NCI-H460 (cell line): ENCODE data around the gene CARD8. TPM values are rescaled to one million over a fixed set of nuclear protein-coding genes. Genes with fewer than 3 reads are reported as not detected.
"Not testable (repeated sequence)": the region's sequence is repeated elsewhere in the genome, so short reads cannot be mapped to it uniquely, and the experiment has no call there.

Experiments used
- DNase-seq: peaks from one replicate; pipeline ENCODE4 v3.0.0-alpha.2; 2016; ENCODE audit warnings: low read depth; ENCODE audit errors: extremely low read depth
- total RNA-seq: library from RNA; depleted of rRNA; stranded (reverse); fragments of >200 nt; shearing (Covaris generic); gene quantifications from 2 replicates; pipeline ENCODE4 v1.2.3, GENCODE V29; 2014

CARD8 gene
- total RNA-seq, 1 experiment from 2014 or later = 25.6 TPM

DNA sequence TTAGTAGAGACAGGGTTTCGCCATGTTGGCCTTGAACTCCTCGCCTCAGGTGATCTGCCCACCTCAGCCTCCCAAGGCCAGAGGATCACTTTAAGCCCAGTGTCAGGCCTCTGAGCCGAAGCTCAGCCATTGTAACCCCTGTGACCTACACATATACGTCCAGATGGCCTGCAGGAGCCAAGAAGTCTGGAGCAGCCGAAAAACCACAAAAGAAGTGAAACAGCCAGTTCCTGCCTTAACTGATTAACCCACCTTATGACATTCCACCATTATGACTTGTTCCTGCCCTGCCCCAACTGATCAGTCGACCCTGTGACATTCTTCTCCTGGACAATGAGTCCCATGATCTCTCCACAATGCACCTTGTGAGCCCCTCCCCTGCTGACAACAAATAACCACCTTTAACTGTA lies 13.9 kb upstream of the CARD8 start:
- not testable (repeated sequence) for DNase-seq

DNA sequence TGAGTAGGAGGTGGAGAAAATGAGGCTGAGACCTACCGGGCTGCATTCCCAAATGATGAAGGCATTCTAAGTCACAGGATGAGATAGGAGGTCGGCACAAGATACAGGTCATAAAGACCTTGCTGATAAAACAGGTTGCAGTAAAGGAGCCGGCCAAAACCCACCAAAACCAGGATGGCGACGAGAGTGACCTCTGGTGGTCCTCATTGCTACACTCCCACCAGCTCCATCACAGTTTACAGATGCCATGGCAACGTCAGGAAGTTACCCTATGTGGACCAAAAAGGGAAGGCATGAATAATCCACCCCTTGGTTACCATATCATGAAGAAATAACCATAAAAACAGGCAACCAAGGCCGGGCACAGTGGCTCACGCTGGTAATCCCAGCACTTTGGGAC lies 9.6 kb upstream of the CARD8 start:
- not testable (repeated sequence) for DNase-seq

DNA sequence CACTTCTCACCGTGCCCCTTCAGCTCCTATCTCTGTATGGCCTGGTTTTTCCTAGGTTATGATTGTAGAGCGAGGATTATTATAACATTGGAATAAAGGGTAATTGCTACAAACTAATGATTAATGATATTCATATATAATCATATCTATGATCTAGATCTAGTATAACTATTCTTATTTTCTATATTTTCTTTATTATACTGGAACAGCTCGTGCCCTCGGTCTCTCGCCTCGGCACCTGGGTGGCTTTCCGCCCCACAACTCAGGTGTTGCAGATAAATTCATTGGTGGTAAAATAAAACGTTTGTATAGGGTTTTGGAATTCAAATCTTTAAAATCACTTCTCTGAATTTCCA lies 4.6 kb upstream of the CARD8 start:
- DNase-seq = not testable (repeated sequence)

DNA sequence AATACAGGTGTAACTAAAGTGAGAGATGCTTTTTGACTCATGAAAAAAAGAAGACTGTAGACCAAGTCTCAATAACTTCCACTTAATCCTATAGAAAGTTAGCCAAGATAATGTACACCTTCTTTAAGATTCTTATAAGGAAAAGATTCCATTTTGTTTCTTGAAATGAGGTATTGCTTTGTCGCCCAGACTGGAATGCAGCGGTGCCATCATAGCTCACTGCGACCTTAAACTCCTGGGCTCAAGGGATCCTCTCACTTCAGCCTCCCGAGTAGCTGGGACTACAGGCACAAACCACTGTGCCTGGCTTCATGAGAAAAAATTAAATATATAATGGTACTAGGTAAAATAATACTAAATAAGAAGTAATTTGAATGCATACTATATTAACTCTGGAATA lies 3.3 kb upstream of the CARD8 start:
- DNase-seq = not testable (repeated sequence)

DNA sequence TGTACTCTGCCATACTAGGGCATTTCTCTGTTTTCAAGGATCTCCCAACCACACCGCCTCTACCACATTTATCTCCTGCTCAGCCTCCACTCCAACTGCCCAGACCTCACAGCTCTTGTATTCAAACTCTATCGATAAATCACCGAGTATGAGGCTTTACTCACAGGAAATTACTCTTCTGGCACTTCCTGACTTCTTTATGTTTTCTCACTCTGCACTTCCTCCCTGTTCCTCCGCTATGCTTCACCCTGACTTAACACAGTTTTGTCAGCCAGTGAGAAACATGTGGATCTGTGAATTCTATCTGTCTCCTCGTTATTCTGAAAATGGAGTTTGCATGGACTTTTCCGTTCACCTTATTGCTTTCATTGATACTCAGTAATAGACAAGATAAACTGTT lies 2.6 kb upstream of the CARD8 start:
- DNase-seq = no peak

DNA sequence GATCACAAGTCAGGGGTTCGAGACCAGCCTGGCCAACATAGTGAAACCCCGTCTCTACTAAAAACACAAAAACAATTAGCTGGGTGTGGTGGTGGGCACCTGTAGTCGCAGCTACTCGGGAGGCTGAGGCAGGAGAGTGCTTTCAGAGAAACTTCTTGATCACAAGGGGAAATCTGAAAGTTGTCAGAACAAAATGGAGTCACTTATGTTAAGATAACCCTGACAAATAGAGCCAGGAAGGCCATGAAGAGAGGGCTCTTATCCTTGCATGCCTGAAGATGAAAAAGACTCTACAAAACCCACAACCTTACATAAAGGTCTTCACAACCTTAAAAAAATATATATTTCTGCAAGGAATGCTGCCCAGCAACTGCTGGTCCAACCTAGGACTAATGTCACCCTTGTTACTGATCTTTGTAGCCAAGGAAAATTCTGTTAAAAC lies 1.2 kb downstream of the CARD8 start:
- no peak for DNase-seq

DNA sequence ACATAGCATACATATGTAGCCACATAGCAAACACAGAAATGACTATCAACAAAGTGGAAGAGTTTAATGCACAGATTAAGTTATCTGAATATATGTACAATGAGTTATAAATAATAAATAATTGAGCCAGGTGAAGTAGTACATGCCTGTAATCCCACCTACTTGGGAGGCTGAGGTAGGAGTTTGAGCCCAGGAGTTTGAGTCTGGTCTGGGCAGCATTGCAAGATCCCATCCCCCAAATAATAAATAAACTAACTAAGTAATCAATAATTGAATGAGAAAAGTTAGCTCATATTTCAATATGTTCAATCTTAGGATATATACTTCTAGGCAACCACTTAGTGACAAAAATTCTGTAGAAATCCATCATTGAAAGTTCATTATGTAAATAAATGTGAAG lies 1.7 kb downstream of the CARD8 start:
- no peak for DNase-seq

DNA sequence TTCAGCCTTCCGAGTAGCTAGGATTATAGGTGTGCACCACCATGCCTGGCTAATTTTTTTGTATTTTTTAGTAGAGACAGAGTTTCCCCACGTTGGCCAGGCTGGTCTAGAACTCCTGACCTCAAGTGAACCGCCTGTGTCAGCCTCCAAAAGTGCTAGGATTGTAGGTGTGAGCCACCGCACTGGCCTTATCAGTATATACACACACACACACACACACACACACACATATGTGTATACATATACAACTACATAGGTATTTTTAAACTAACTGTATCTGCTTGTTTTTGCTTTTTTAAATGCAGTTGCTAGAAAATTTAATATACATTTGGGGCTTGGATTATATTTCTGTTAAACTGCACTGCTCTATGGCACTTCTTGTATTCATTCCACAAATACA lies 3.1 kb downstream of the CARD8 start:
- DNase-seq = no peak

DNA sequence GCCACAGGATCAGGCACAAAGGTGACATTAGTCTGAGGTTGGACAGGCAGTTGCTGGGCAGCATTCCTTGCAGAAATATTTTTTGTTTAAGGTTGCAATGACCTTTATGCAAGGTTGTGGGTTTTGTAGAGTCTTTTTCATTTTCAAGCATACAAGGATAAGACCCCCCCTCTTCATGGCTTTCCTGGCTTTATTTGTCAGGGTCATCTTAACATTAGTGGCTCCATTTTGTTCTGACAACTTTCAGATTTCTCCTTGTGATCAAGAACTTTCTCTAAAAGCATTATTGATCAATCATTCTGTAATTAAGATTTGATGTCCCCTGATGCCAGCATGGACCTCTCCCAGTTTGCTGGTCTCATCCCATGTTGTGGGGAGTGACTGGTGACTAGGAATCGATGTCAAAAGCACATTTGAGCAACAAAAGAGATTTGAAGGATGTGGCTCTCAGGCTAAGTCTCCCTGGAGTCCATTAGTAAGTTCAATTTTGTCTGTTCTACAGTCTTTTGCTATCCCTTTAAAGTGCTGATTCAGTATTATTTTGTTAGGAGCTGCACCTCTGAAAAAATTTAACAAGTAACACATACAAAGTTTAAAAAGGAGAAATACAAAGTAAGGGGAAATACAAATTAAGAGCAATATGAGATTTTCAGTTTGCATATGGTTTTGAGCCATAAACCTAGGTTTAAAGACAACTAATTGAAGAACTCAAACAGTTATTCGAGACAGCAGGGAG lies 5.3 kb downstream of the CARD8 start:
- no peak for DNase-seq

DNA sequence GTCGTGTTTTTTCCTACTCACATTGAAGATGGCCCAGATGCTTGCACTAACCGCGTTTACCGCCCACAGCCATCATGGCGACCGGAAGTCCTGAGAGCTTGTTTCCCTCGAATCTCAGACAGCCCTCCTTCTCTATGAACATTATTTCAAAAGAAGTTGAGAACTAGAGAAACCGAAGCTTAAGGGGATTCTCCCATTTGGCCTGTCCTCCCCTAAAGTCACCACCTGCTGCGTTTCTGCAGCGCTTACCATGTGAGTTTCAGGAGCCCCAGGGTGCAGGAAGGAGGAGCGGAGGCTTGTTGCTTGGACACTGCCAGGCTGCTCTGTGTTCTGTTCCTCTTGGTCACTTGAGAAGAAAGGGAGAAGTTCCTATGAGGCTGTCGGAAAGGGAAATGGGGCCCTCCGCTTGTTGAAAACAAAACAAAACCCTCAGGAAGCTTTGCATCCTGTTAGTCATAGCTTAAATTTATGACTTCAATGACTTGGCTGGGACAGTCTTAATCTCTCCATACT lies 6.2 kb downstream of the CARD8 start:
- no peak for DNase-seq

DNA sequence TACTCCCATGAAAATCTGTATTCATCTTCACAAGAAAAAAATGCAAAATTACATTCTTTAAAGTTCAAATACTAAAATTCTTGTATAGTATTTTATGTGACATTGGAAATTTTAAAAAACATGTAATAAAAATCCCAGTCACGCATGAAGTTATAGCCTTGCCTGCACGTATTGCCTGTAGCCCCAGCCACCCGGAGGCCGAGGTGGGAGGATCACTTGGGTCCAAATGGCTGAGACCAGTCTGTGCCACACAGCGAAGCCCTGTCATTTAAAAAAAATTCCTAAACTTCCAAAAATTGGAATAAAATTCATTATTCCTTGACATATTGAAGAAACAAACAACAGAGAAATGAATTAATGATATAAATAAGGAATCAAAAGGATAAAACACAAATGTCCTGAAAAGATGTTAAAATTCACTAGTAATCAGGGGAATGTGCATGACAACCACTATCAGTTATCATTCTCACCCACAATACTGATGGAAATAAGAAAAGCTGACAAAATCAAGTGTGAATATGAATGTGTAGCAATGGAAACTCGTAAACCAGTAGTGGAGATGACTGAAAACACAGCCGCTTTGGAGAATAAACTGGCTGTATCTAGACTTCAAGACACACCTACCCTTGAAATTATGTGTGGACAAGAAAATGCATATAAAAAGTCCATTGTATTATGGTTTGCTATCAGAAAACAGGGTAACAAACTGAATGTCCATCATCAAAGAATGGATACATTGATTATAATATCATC lies 7.5 kb downstream of the CARD8 start:
- no peak for DNase-seq

DNA sequence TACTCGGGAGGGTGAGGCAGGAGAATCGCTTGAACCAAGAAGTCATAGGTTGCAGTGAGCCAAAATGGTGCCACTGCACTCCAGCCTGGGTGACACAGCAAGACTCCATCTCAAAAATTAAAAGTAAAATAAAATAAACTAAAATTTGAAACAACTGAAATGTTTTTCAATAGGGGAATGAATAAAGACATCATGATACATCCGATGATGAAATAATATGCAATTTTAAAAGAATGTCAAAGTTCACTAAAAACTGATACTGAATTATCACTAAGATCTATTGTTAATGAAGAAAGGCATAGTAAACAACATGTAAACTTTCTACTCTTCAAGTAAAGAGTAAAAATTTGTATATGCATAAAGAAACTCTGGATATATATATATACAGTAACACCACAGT lies 8.5 kb downstream of the CARD8 start:
- no peak for DNase-seq

DNA sequence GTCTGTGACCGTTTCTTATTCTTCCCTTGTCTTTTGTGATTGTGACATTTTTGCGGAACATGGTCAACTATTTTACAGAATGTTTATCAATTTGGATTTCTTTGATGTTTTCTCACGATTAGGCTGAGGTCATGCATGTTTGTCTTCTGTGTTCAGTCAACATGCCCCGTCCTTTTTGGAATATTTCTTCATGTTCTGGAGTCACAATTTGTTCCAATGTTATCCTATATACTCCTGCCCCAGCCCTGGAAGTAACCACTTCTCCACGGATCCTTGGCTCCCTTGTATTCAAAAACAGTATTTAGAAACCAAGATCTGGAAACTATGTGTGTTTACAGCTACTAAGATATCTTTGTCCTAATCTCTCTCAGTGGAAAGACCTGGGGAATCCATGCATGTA lies 9.6 kb downstream of the CARD8 start:
- no peak for DNase-seq

DNA sequence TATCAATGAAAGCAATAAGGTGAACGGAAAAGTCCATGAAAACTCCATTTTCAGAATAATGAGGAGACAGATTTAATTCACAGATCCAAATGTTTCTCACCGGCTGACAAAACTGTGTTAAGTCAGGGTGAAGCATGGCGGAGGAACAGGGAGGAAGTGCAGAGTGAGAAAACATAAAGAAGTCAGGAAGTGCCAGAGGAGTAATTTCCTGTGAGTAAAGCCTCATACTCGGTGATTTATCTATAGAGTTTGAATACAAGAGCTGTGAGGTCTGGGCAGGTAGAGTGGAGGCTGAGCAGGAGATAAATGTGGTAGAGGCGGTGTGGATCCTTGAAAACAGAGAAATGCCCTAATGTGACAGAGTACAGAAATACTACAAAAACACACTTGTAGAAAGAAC lies 11.4 kb downstream of the CARD8 start:
- no peak for DNase-seq

DNA sequence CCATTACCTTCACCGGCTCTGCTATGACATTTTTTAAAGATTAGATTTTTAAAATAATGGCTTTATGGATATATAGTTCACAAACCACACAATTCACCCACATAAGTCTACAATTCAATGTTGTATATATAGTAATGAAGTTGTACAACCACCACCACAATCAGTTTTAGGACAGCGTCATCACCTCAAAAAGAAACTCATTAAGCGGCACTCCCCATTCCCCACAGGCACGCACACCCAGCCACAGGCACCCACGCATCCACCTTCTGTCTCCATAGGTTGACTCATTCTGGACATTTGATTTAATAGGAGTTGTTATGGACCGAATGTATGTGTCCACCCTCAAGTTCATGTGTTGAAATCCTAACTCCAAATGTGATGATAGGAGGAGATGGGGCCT lies 13.9 kb downstream of the CARD8 start:
- not testable (repeated sequence) for DNase-seq

DNA sequence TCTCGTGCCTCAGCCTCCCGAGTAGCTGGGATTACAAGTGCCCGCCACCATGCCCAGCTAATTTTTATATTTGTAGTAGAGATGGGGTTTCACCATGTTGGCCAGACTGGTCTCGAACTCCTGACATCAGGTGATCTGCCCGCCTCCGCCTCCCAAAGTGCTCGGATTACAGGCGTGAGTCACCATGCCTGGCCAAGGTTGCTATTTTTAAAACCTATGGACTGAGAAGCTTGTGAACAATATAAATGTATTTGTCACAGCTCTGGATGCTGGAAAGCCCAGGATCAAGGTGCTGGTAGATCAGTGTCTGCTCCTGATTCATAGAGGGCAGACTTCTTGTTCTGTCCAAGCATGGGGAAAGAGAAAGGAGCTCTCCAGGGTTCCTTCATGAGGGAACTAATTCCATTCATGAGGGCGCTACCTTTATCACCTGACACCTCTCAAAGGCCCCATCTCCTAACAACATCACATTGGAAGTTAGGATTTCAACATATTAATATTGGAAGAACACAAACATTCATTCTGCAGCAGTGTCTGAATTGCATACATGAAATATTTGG lies 16.1 kb downstream of the CARD8 start:
- DNase-seq = no peak

DNA sequence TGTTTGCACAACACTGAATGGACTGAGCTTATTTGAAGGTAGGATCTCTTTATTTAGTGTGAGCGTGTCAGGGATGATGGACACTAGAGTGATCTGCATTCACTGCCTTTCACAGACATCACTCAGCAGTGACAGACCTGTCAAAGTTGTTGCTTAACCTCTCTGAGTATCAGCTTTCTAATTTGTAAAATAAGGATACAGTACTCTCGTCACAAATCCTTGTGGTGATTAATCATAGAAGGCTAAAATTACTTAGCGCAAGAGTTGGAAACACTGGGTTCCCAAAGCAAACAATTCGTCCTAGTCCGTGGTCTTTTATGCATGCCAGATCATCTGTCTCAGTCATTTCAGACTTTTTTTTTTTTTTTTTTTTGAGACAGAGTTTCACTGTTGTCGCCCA lies 16.6 kb downstream of the CARD8 start:
- no peak for DNase-seq

DNA sequence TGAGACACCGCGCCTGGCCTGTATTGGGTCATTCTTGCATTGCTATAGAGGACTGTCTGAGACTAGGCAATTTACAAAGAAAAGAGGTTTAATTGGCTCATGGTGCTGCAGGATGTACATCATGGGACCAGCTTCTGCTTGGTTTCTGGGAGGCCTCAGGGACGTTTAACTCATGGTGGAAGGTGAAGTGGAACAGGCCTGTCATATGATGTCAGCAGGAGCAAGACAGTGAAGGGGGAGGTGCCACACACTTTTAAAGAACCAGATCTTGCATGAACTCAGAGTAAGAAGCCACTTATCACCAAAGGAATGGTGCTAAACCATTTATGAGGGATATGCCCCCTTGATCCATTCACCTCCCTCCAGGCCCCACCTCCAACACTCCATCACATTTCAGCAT lies 18.7 kb downstream of the CARD8 start:
- no peak for DNase-seq

DNA sequence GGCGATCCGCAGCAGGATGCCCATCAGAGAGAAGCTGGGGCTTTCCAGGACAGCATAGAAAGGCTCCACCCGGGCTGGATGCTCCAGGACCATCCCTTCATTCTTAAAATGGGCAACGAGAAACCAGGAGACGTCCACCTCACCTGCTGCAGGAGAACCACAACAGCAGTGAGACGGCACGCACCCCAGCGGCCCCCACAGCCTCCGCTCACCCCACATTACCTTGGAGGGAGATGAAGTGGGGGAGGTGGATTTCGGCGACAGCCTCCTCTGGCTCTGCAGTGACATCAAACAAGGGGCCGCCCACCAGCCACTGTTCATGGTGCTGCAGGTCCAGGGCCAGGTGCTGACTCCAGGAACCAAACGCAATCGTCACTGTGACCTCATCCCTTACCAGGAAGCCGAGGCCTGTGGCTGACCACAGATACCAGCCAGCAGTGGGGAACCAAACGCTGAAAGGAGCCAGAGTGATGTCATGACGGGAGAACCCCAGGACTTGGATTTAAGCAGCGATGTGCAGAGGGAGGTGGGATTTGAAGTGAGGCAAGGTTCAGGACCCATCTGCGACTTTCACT lies 25.1 kb downstream of the CARD8 start:
- no peak for DNase-seq

DNA sequence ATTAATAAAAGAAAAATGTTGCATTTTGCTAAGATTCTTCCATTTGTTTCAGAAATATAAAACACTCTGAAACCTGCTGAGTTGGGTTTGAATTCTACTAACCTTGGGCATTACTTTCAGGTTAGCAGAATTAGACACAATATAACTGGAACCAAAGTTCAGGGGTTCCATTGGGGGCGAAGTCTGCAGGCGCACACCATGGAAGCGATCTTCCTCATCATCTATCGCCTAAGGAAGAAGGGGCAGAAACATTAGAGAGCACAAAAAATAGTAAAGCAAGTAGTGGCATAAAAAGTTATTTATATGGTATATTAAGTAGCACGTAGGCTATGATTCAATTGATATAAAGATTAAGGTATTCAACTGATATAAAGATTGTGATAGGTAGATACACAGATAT lies 34.1 kb downstream of the CARD8 start:
- no peak for DNase-seq

DNA sequence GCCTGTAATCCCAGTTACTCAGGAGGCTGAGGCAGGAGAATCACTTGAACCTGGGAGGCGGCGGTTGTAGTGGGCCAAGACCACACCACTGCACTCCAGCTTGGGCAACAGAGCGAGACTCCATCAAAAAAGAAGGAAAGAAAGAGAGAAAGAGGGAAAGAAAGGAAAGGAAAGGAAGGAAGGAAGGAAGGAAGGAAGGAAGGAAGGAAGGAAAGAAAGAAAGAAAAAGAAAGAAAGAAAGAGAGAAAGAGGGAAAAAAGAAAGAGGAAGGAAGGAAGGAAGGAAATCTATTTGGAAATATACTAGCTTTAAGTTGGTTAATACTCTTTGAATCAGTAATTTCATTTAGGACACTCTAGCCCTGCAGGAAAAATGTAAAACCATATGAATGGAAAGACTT lies 34.9 kb downstream of the CARD8 start:
- not testable (repeated sequence) for DNase-seq
